NB4 (cell line): ENCODE measurements around the gene NINJ1.

Experiments
- DNase-seq: peaks from one replicate; pipeline ENCODE4 v3.0.0; 2010; ENCODE audit warnings: low read depth
- H3K4me3 ChIP-seq: one replicate; pipeline ENCODE4 v1.5.1; 2011; ENCODE audit warnings: mild to moderate bottlenecking, low read depth, low read length, moderate library complexity
- CTCF ChIP-seq: IDR thresholded peaks from one replicate; pipeline ENCODE4 v1.5.1; 2012; ENCODE audit warnings: low read depth, low read length
- MAX ChIP-seq: IDR thresholded peaks from 2 replicates; pipeline ENCODE4 v1.6.1; 2011; ENCODE audit warnings: low read depth, low read length
- MYC ChIP-seq: IDR thresholded peaks from 2 replicates; pipeline ENCODE4 v1.6.1; 2011; ENCODE audit warnings: low read depth, low read length
- POLR2A ChIP-seq: IDR thresholded peaks from 2 replicates; pipeline ENCODE4 v1.6.1; 2011; ENCODE audit warnings: mild to moderate bottlenecking; ENCODE audit not compliant: insufficient read length; ENCODE audit errors: extremely low read depth

Gene NINJ1

DNA sequence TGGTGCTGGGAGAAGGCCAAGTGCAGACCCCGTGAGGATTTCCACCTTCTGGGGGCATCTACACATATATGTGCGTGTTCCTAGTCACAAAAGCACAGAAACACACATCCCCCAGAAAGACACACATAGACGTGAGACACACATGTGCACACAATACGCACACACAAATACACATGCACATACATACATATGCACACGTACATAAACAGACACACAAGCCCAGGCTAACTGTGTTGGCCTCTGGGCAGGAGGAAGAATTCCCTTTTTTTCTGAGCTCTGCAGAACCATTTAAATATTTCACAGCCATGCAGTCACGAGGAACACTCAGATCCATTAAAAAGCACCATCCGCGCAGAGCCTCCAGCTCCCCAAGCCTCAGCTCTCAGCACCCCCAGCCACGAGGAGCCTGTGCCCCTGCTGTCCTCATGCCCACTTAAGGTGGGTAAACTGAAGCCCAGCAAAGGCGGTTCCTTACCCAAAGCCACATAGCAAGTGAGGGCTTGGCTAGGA lies 5.3 kb downstream of the NINJ1 start:
- TF ChIP-seq MAX (no peak), MYC (no peak), CTCF (no peak), POLR2A (no peak)
- no peak overlapping the region for H3K4me3 ChIP-seq
- DNase-seq = no peak

- no peak overlapping the region for H3K4me3 ChIP-seq
- no peak for DNase-seq
- TF ChIP-seq MYC (no peak), MAX (no peak), POLR2A (no peak), CTCF (no peak)
These were observed 5.9 kb downstream of the NINJ1 start for GRCh38 chr9:93128011-93128714.

- DNase-seq = peak; percentile 64
- no peak overlapping the region for H3K4me3 ChIP-seq
- TF ChIP-seq MAX (no peak), MYC (no peak), POLR2A (no peak), CTCF (no peak)
These were observed 6.6 kb downstream of the NINJ1 start for GRCh38 chr9:93127395-93127911.

- no peak for DNase-seq
- no peak overlapping the region for H3K4me3 ChIP-seq
- no peak for TF ChIP-seq MYC
- no peak for TF ChIP-seq CTCF
- TF ChIP-seq MAX = no peak
- TF ChIP-seq POLR2A = no peak
These were observed 7.2 kb downstream of the NINJ1 start for GRCh38 chr9:93126825-93127368.

- DNase-seq = no peak
- H3K4me3 ChIP-seq = no peak overlapping the region
- TF ChIP-seq POLR2A (no peak), MYC (no peak), CTCF (no peak), MAX (no peak)
These were observed 7.8 kb downstream of the NINJ1 start for GRCh38 chr9:93126151-93126781.
